ENCODE data around the gene SCT. TPM values are rescaled to one million over a fixed set of nuclear protein-coding genes. Genes with fewer than 3 reads are reported as not detected.

Gene SCT
- total and polyA plus RNA-seq, 2 donors (not counting 3 experiments of a cell fraction or from before 2014, with no cell fraction given), result not detected

DNA sequence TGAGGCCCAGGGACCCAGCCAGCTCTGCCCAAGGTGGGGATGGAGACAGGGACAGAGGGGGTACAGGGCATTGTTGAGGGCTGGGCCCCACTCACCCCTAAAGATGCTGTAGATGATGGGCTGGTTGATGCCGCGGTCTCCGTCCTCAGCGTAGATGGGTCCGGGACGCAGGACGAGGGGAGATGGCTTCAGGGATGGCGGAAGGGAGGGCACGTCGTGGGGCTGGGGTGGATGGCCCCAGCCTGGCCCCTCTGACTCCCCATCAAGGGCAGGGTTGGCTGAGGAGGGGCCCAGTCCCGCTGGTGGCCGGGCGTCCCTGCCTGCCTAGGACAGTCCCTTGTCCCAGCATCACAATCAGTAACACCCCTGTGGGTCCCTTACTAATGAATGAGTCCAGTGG is 6.8 kb downstream of the SCT start:
- Histone ChIP-seq H3K9ac (replicated peaks; ENCODE audit: extremely low read depth, insufficient read depth, low read length) (no peak overlapping the region), H4K20me1 (replicated peaks; ENCODE audit: control insufficient read depth, extremely low read depth, insufficient read depth, low read length) (no peaks in the 10 kb centered on the region), H3K4me3 (replicated peaks in 1 of 3; ENCODE audit: insufficient read depth in 1 of 3, low read depth in 1 of 3, low read length in 3 of 3) (no peak overlapping the region), H3K4me1 (ENCODE audit: control insufficient read depth, extremely low read depth, insufficient read depth, low read length) (peaks cover 1% of the 10 kb centered on the region), H3K9me1 (replicated peaks; ENCODE audit: control insufficient read depth, extremely low read depth, insufficient read depth, low read length) (no peaks in the 10 kb centered on the region), H3K9me3 (replicated peaks; ENCODE audit: control insufficient read depth, insufficient read depth, low read length) (no peaks in the 10 kb centered on the region), H3K27ac (ENCODE audit: insufficient read depth, low read depth, low read length) (no peak overlapping the region), H3K79me2 (ENCODE audit: control insufficient read depth, insufficient read depth, low read length) (no peaks in the 10 kb centered on the region), H2AFZ (ENCODE audit: low read depth, low read length) (no peak overlapping the region), H3K36me3 (ENCODE audit: control insufficient read depth in 2 of 2, extremely low read depth in 1 of 2, insufficient read depth in 2 of 2, low read length in 2 of 2) (no peaks in the 10 kb centered on the region), H3K27me3 (ENCODE audit: control insufficient read depth in 2 of 2, insufficient read depth in 2 of 2, low read length in 2 of 2) (no peaks in the 10 kb centered on the region), H3K4me2 (ENCODE audit: insufficient read depth, low read length) (no peak overlapping the region)
- intact Hi-C loops (cut with micrococcal nuclease) (no loop called here), dilution Hi-C loops (cut with MboI; ENCODE audit: extremely low pct_ligation_motif_present, low sequenced_read_pairs) (no loop called here)
- DNase-seq (ENCODE audit: low read depth, low spot score) (no peak), FAIRE-seq (no peak)
- no TSS peak for BruUV-seq (replicated peaks)
- ChIA-PET CTCF (no interaction called here), POLR2A (no interaction called here)
- TF ChIP-seq, protein P1, sequence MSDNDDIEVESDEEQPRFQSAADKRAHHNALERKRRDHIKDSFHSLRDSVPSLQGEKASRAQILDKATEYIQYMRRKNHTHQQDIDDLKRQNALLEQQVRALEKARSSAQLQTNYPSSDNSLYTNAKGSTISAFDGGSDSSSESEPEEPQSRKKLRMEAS (IDR thresholded peaks at IDR 0.05; ENCODE audit: insufficient read depth, insufficient read length), result no peak
- TF ChIP-seq POLR2A (IDR thresholded peaks at IDR 0.05; ENCODE audit: low read depth, low read length) (no peak), FOS (IDR thresholded peaks at IDR 0.05; ENCODE audit: borderline replicate concordance, insufficient read depth, low read length) (no peak), GATA2 (IDR thresholded peaks at IDR 0.05; ENCODE audit: insufficient read depth, insufficient read length, low read depth, low read length) (no peak), JUN (IDR thresholded peaks at IDR 0.05; ENCODE audit: borderline replicate concordance, insufficient read depth, insufficient read length, low read depth) (no peak), POLR2AphosphoS5 (IDR thresholded peaks at IDR 0.05; ENCODE audit: insufficient read depth, low read depth, low read length) (no peak), MYC (IDR thresholded peaks at IDR 0.05; ENCODE audit: low read depth, low read length) (no peak), EZH2 (IDR thresholded peaks at IDR 0.05; ENCODE audit: borderline replicate concordance, low read depth, low read length, severe bottlenecking) (no peak)
- TF ChIP-seq, protein P2, sequence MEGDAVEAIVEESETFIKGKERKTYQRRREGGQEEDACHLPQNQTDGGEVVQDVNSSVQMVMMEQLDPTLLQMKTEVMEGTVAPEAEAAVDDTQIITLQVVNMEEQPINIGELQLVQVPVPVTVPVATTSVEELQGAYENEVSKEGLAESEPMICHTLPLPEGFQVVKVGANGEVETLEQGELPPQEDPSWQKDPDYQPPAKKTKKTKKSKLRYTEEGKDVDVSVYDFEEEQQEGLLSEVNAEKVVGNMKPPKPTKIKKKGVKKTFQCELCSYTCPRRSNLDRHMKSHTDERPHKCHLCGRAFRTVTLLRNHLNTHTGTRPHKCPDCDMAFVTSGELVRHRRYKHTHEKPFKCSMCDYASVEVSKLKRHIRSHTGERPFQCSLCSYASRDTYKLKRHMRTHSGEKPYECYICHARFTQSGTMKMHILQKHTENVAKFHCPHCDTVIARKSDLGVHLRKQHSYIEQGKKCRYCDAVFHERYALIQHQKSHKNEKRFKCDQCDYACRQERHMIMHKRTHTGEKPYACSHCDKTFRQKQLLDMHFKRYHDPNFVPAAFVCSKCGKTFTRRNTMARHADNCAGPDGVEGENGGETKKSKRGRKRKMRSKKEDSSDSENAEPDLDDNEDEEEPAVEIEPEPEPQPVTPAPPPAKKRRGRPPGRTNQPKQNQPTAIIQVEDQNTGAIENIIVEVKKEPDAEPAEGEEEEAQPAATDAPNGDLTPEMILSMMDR (IDR thresholded peaks at IDR 0.05; ENCODE audit: extremely low read depth in 1 of 2, insufficient read depth in 1 of 2, low read depth in 1 of 2, low read length in 2 of 2), result no peak

Measured in endothelial cell of umbilical vein (primary cell).